ENCODE measurements around the gene TMEM88. TPM values are rescaled to one million over a fixed set of nuclear protein-coding genes. Genes with fewer than 3 reads are reported as not detected.

The TMEM88 gene
- total and polyA plus RNA-seq, 2 experiments from 2014 or later, result 73.3 to 241 TPM

- Histone ChIP-seq H3K79me2 (peaks cover 25% of the 10 kb centered on the region), H3K27me3 (no peaks in the 10 kb centered on the region), H3K9me2 (replicated peaks; ENCODE audit: insufficient read depth) (no peaks in the 10 kb centered on the region), H3K27ac (no peak overlapping the region), H2AFZ (no peak overlapping the region), H3K4me2 (no peak overlapping the region), H3K4me1 (ENCODE audit: insufficient read depth) (peaks cover 3% of the 10 kb centered on the region), H4K20me1 (ENCODE audit: insufficient read depth, poor library complexity, severe bottlenecking) (no peaks in the 10 kb centered on the region), H3K4me3 (no peak overlapping the region), H3K36me3 (replicated peaks; ENCODE audit: insufficient read depth, low read depth) (no peaks in the 10 kb centered on the region), H3K9me3 (ENCODE audit: low read depth) (no peaks in the 10 kb centered on the region)
- DNase-seq (ENCODE audit: low spot score), result no peak
- WGBS (ENCODE audit: low lambda C conversion rate, missing lambda C conversion rate), result 88% methylated on average over 5 of the region's 5 CpGs
- TF ChIP-seq CTCF (IDR thresholded peaks at IDR 0.05; ENCODE audit: poor library complexity), result no peak
- no peak for TF ChIP-seq EZH2 (IDR thresholded peaks at IDR 0.05; ENCODE audit: borderline replicate concordance)
- TF ChIP-seq EZH2phosphoT487 (IDR thresholded peaks at IDR 0.05; ENCODE audit: low read depth, severe bottlenecking, unreplicated experiment), result no peak
Observed at GRCh38 chr17:7867881-7868329, 13.0 kb downstream of the TMEM88 start.

- H3K79me2 ChIP-seq, result peaks cover 11% of the 10 kb centered on the region
- no peaks in the 10 kb centered on the region for H3K4me1 ChIP-seq (ENCODE audit: insufficient read depth)
- H3K36me3 ChIP-seq (replicated peaks; ENCODE audit: insufficient read depth, low read depth), result no peaks in the 10 kb centered on the region
- no peak for DNase-seq (ENCODE audit: low spot score)
- no peaks in the 10 kb centered on the region for H4K20me1 ChIP-seq (ENCODE audit: insufficient read depth, poor library complexity, severe bottlenecking)
- 53% methylated on average over 4 of the region's 4 CpGs for WGBS (ENCODE audit: low lambda C conversion rate, missing lambda C conversion rate)
- H2AFZ ChIP-seq, result no peak overlapping the region
- no peak overlapping the region for H3K27ac ChIP-seq
- no peak overlapping the region for H3K4me2 ChIP-seq
- H3K27me3 ChIP-seq, result no peaks in the 10 kb centered on the region
- no peaks in the 10 kb centered on the region for H3K9me3 ChIP-seq (ENCODE audit: low read depth)
- H3K9me2 ChIP-seq (replicated peaks; ENCODE audit: insufficient read depth), result no peaks in the 10 kb centered on the region
- TF ChIP-seq EZH2phosphoT487 (IDR thresholded peaks at IDR 0.05; ENCODE audit: low read depth, severe bottlenecking, unreplicated experiment), result no peak
- no peak for TF ChIP-seq EZH2 (IDR thresholded peaks at IDR 0.05; ENCODE audit: borderline replicate concordance)
- no peak for TF ChIP-seq CTCF (IDR thresholded peaks at IDR 0.05; ENCODE audit: poor library complexity)
- no peak overlapping the region for H3K4me3 ChIP-seq
Observed at GRCh38 chr17:7873051-7873450, 18.2 kb downstream of the TMEM88 start.

GRCh38 chr17:7875804-7876370 lies 21.0 kb downstream of the TMEM88 start:
- Histone ChIP-seq H3K9me2 (replicated peaks; ENCODE audit: insufficient read depth) (no peaks in the 10 kb centered on the region), H3K27me3 (no peaks in the 10 kb centered on the region), H3K36me3 (replicated peaks; ENCODE audit: insufficient read depth, low read depth) (no peaks in the 10 kb centered on the region), H3K79me2 (peaks cover 19% of the 10 kb centered on the region), H4K20me1 (ENCODE audit: insufficient read depth, poor library complexity, severe bottlenecking) (no peaks in the 10 kb centered on the region), H3K27ac (no peak overlapping the region), H2AFZ (no peak overlapping the region), H3K4me1 (ENCODE audit: insufficient read depth) (peaks cover 8% of the 10 kb centered on the region), H3K9me3 (ENCODE audit: low read depth) (no peaks in the 10 kb centered on the region), H3K4me3 (no peak overlapping the region), H3K4me2 (no peak overlapping the region)
- DNase-seq (ENCODE audit: low spot score), result no peak
- WGBS (ENCODE audit: low lambda C conversion rate, missing lambda C conversion rate), result 100% methylated on average over 2 of the region's 2 CpGs
- TF ChIP-seq EZH2 (IDR thresholded peaks at IDR 0.05; ENCODE audit: borderline replicate concordance), result no peak
- TF ChIP-seq EZH2phosphoT487 (IDR thresholded peaks at IDR 0.05; ENCODE audit: low read depth, severe bottlenecking, unreplicated experiment), result no peak
- no peak for TF ChIP-seq CTCF (IDR thresholded peaks at IDR 0.05; ENCODE audit: poor library complexity)

Measured in hepatocyte (in vitro differentiated cells).